ENCODE results near the gene C1QTNF2. TPM values are rescaled to one million over a fixed set of nuclear protein-coding genes. Genes with fewer than 3 reads are reported as not detected.
A peak's percentile ranks its signal among the peaks of the same experiment; 100 is the strongest.

The C1QTNF2 gene
- total RNA-seq, 1 donor from 2014 or later: 0.14 TPM

GRCh38 chr5:160310140-160310539, 60.3 kb downstream of the C1QTNF2 start:
- H3K27ac Mint-ChIP-seq: peak overlapping the region; percentile 3

GRCh38 chr5:160306696-160307095, 63.7 kb downstream of the C1QTNF2 start:
- Mint-ChIP-seq H3K4me3 (ENCODE audit: low read depth) (no peak overlapping the region), H3K9me3 (ENCODE audit: low read depth) (no peaks in the 10 kb centered on the region)

More at GRCh38 chr5:160310140-160310539, 60.3 kb downstream of the C1QTNF2 start:
- H3K9me3 Mint-ChIP-seq (ENCODE audit: low read depth): no peaks in the 10 kb centered on the region
- H3K4me3 Mint-ChIP-seq (ENCODE audit: low read depth): peak overlapping the region; percentile 14
- H3K27me3 Mint-ChIP-seq: no peaks in the 10 kb centered on the region
- peaks cover 7% of the 10 kb centered on the region for H3K36me3 Mint-ChIP-seq (ENCODE audit: insufficient read depth)
- DNase-seq (ENCODE audit: low spot score, unreplicated experiment): no peak
- H3K4me1 Mint-ChIP-seq (ENCODE audit: low read depth): peaks cover 30% of the 10 kb centered on the region
- TF ChIP-seq CTCF (IDR thresholded peaks at IDR 0.05; ENCODE audit: unreplicated experiment): no peak

GRCh38 chr5:160305319-160305718, 65.1 kb downstream of the C1QTNF2 start:
- H3K4me1 Mint-ChIP-seq (ENCODE audit: low read depth): peaks cover 21% of the 10 kb centered on the region
- H3K27ac Mint-ChIP-seq: no peak overlapping the region
- TF ChIP-seq CTCF (IDR thresholded peaks at IDR 0.05; ENCODE audit: unreplicated experiment): no peak
- H3K4me3 Mint-ChIP-seq (ENCODE audit: low read depth): no peak overlapping the region
- no peak for DNase-seq (ENCODE audit: low spot score, unreplicated experiment)
- H3K36me3 Mint-ChIP-seq (ENCODE audit: insufficient read depth): peaks cover 18% of the 10 kb centered on the region
- no peaks in the 10 kb centered on the region for H3K27me3 Mint-ChIP-seq
- H3K9me3 Mint-ChIP-seq (ENCODE audit: low read depth): no peaks in the 10 kb centered on the region

More at GRCh38 chr5:160306696-160307095, 63.7 kb downstream of the C1QTNF2 start:
- peaks cover 29% of the 10 kb centered on the region for H3K4me1 Mint-ChIP-seq (ENCODE audit: low read depth)
- peak overlapping the region; percentile 80 for H3K27ac Mint-ChIP-seq
- TF ChIP-seq CTCF (IDR thresholded peaks at IDR 0.05; ENCODE audit: unreplicated experiment): no peak
- no peaks in the 10 kb centered on the region for H3K27me3 Mint-ChIP-seq
- H3K36me3 Mint-ChIP-seq (ENCODE audit: insufficient read depth): peaks cover 18% of the 10 kb centered on the region
- no peak for DNase-seq (ENCODE audit: low spot score, unreplicated experiment)

- TF ChIP-seq CTCF (IDR thresholded peaks at IDR 0.05; ENCODE audit: unreplicated experiment): no peak
- Mint-ChIP-seq H3K4me1 (ENCODE audit: low read depth) (peaks cover 18% of the 10 kb centered on the region), H3K27me3 (no peaks in the 10 kb centered on the region), H3K27ac (peak overlapping the region; percentile 53), H3K9me3 (ENCODE audit: low read depth) (no peaks in the 10 kb centered on the region), H3K36me3 (ENCODE audit: insufficient read depth) (peaks cover 17% of the 10 kb centered on the region), H3K4me3 (ENCODE audit: low read depth) (no peak overlapping the region)
- no peak for DNase-seq (ENCODE audit: low spot score, unreplicated experiment)
Observed at GRCh38 chr5:160303690-160304089, 66.7 kb downstream of the C1QTNF2 start.

- H3K27me3 Mint-ChIP-seq: no peaks in the 10 kb centered on the region
- H3K4me3 Mint-ChIP-seq (ENCODE audit: low read depth): no peak overlapping the region
- H3K36me3 Mint-ChIP-seq (ENCODE audit: insufficient read depth): peaks cover 10% of the 10 kb centered on the region
- H3K4me1 Mint-ChIP-seq (ENCODE audit: low read depth): peaks cover 15% of the 10 kb centered on the region
- H3K9me3 Mint-ChIP-seq (ENCODE audit: low read depth): no peaks in the 10 kb centered on the region
- H3K27ac Mint-ChIP-seq: no peak overlapping the region
- no peak for DNase-seq (ENCODE audit: low spot score, unreplicated experiment)
- no peak for TF ChIP-seq CTCF (IDR thresholded peaks at IDR 0.05; ENCODE audit: unreplicated experiment)
Observed at GRCh38 chr5:160298189-160298588, 72.2 kb downstream of the C1QTNF2 start.

All from progenitor cell of endocrine pancreas (in vitro differentiated cells).